ENCODE measurements around the gene DENND4A.
"Not testable (repeated sequence)": the region's sequence is repeated elsewhere in the genome, so short reads cannot be mapped to it uniquely, and the experiment has no call there.

The DENND4A gene

DNA sequence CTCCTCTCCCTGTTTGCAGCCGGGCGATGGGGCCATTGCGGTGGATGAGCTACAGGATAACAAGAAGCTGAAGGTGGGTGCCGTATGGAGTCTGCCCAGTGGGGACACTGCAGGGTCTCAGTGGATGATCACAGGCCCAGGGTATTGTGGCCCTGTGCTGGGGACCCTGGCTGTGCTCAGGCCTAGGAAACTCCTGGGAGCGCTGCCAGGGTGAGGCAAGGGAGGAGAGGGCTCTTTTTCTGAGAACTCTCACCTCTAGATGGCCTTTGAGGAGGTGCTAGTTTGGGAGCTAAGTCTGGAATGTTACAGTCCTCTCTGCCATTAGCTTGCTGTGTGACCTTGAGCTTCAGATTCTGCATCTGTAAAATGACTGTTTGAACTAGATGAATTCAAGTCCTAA, 154.0 kb downstream of the DENND4A start:
- FAIRE-seq: no peak

DNA sequence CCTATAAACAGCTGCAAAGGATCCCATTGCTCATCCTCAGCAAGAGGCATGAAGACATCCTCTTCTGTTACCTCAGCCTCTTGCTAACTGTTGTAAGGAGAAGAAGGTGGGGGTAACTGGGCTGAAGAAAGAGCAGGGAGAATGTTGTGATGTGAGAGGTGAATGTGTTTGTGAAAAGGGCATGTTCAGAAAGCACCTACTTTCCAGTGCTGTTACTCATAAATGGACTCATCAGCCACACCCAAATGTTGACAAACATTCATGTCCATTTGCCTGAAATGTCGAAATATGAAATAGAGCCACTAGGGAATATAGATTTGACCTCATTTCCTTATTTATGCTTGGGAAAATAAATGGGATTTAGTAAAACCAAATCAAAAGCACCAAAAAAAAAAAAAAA, 157.7 kb downstream of the DENND4A start:
- no peak for DNase-seq (ENCODE audit: low spot score)
- FAIRE-seq: no peak

More for the DNA sequence above, 154.0 kb downstream of the DENND4A start:
- DNase-seq (ENCODE audit: low spot score): no peak

DNA sequence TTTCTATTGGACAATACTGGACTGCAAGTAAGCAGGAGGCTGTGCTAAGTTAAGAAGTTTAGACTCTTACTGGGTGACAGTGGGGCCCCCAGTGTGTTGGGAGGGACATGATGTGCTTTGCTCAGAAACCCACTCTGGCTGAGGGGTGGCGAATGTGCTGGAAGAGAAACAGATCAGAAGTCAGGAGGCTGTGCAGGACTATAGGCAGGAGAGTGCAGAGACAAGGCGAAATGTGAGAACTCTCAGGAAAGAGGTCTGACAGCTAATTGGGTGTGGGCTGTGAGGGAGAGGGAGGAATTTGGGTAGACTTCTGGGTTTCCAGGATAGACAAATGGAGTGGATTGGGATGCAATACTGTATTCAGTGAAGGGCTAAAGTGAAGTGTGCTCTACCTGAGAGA, 158.3 kb downstream of the DENND4A start:
- DNase-seq (ENCODE audit: low spot score): no peak
- no peak for FAIRE-seq

DNA sequence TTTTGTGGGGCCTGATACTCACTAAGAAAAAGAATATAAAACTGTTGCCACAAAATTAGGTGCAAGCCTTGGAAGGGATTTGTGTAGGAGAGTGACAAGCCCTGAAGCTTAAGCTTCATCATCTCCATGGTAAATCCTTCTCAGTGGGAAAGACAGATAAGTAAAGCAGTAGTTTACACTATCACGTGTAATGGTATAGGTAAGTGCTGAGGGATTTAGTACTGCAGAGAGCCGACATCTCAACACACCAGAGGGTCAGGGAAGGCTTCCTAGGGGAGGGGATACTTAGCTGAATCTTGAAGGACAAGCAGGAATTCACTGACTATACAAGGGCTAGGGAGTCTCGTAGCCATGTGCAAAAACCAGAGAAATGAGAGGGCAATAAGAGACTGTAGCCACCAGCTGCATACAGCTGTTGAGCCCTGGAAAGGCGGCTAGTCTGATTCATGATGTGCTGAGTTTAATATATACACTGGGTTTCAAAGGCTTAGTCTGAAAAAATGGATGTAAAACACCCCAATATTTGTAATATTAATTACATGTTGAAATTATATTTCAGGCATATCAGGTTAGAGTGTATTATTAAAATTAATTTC, 159.2 kb downstream of the DENND4A start:
- no peak for DNase-seq (ENCODE audit: low spot score)
- no peak for FAIRE-seq

DNA sequence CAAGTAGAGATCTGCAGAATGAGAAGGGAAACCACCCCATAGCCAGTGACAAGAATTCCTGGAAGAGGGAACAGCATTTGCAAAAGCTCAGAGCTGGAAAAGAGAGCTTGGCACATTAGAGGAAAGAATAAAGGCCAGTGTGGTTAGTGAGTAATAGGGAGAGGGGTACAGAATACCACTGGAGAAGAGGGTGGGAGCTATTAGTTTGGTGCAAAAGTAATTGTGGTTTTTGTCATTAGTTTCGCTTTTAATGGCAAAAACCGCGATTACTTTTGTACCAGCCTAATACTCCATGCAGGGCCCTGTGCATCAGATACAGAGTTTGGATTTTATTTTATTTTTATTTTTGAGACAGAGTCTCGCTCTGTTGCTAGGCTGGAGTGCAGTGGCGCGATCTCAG, 160.6 kb downstream of the DENND4A start:
- no peak for FAIRE-seq

DNA sequence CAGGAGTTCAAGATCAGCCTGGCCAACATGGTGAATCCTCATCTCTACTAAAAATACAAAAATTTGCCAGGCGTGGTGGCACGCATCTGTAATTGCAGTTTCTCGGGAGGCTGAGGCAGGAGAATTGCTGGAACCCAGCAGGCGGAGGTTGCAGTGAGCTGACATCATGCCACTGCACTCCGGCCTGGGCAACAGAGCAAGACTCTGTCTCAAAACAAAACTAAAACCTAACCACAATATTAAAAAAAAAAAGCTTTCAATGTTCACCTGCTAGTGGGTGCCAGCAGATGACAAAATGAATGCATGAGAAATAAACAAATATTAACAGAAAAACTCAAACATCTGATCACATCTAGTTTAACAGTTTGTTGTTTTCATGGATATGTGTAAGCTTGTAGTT, 161.3 kb downstream of the DENND4A start:
- DNase-seq (ENCODE audit: low spot score) (no peak), FAIRE-seq (no peak)

More for the DNA sequence above, 160.6 kb downstream of the DENND4A start:
- no peak for DNase-seq (ENCODE audit: low spot score)

DNA sequence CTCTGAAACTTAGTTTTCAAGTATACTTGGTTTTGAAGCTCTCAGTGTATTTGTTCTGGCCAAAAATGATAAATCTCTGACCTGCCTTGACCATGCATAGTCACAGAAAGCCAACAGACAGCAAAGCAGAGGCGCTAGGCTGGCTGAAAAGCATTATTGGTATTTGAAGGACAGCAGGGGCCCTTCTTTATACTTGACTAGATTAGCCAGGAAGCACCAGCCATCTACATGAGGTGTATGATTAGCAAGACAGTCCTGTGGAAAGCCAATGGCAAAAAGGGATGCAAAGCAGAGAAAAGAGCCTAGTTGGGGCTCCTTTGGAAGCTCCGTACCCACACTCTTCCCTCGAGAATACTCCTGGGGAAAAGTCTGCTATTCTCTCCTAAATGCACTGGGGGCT, 162.5 kb downstream of the DENND4A start:
- no peak for DNase-seq (ENCODE audit: low spot score)
- FAIRE-seq: no peak

DNA sequence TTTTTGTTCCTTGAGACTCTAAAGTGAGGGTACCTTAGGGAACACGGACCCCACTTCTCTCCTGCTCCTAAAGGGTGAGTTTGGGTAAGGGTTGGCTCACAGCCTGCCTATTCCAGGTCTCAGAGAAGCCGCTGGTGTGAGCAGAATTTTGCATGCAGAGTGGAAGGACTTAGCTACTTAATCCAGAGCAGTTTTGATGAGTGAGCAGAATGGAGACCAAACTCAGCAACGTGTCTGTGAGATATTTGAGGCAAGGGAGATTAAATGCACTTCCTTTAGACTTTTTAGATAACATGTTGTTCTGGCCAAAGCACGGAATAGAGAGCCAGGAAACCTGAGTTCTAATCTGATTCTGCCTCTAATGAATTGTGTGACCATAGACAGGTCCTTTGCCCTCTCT, 165.2 kb downstream of the DENND4A start:
- FAIRE-seq (no peak), DNase-seq (ENCODE audit: low spot score) (no peak)

DNA sequence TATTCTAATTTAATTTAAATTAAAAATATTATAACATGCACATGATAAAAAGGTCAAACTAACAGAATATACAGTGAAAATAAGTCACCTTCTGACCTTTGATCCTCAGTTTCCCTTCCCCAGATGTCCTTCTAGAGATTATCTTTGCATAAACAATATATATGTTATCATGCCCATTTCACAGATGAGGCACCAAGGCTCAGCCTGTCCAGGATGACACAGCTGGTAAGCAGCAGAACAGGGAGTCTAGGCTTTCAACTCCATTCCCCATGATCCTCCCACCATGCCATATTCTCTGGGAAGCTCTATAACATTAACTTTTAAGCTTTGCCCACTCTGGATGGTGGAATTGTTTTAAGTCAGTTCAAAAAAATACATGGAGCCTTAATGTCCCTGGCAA, 169.0 kb downstream of the DENND4A start:
- FAIRE-seq: no peak
- DNase-seq (ENCODE audit: low spot score): no peak

DNA sequence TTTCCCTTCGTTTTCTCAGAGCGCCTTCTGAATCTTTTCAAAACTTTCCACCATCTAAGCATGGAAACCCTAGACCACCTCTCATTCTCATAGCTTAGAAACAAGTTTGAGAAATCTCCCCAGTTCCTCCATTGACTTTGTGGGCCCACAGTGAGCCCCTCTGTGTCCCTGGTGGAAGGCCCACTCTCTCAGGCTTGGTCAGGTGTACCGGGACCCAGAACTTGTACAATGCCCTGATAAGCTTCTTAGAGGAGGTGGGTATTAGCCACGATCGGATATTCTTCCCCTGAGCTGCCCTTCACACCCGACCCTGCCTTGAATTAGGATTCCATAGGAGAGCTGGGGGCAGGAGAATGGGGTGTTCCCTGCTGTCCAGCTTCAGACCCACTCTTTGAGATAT, 170.5 kb downstream of the DENND4A start, which contains the start of gene SLC24A1:
Gene SLC24A1 (plus strand): TSS at position 301 of the 400 bp plus-strand sequence. CDS start 2,143 bp downstream, outside the sequence.
- FAIRE-seq (no peak), DNase-seq (ENCODE audit: low spot score) (no peak)

DNA sequence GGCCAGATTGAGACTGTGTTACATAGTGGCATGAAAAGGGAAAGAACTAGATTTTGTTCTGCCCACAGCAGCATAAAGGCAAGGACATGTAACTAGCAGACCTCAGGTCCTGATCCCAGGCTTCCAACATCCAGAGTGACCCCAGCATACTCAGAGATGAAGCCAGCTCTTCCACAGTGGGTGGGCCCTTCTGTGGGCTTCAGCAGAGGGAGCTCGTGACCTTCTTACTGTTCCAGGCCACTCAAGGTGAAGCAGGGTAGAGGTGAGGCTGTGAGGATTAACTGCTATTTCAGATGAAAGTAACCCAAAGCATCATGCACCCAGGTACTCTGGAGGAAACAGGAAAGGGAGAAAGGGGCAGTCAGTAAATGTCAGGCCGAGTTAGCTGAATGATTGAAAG, 171.3 kb downstream of the DENND4A start:
- FAIRE-seq: no peak

DNA sequence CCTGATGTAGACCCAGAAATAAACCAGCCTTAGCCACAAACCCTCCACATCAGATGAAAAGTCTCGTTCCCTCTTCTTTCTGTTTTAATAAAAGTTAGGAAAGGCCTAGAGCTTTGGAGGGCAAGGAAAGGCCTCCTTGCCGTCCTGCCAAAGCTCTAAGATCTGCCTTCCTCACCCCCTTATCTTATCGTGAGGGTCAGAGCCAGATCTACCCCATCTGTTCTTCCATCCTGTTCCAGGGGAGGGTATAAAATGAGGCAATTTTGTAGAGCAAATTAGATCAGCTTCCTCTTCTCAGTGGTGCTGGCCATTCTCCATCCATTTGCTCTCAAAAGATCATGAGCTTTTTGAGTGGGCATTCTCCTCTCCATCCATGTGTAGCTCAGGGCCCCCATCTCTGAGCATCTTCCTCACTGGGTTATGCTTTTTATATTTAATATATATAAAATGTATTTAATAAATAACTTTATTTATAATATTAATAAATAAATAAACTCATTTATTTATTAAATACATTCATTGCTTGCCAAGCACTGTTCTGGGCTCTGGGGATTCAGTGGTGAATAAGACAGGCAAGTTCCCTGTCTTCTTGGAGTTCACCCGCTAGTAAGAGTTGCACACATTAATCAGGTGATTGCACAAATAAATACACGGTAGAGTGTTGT, 172.3 kb downstream of the DENND4A start:
- no peak for FAIRE-seq
- no peak for DNase-seq (ENCODE audit: low spot score)

More for the DNA sequence above, 171.3 kb downstream of the DENND4A start:
- no peak for DNase-seq (ENCODE audit: low spot score)

DNA sequence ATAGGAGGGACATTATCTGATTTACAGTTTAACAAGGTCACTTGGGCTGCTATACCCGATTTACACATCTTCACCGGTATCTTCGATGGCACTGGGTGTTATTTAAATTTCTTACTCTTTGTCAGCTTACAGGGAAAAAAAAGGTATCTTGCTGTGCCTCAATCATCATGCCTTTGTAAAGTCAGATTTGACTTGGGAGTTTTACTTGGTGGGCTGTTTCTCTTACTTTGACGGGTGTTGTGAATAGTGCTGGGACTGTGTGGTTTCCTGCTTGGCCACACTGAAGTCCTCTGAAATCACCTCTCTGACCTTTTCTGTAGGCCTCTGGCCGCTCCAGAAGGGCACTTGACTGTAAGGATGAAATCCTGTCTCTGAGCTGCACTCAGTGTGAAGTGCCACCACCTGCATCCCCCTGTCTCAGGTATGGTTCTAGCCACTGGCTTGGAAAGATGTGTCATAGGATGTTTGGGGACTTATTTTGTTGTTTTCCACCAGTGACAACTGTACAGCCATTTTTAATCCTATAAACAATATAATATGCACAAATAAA, 173.5 kb downstream of the DENND4A start:
- peak; percentile 13 for FAIRE-seq
- no peak for DNase-seq (ENCODE audit: low spot score)

DNA sequence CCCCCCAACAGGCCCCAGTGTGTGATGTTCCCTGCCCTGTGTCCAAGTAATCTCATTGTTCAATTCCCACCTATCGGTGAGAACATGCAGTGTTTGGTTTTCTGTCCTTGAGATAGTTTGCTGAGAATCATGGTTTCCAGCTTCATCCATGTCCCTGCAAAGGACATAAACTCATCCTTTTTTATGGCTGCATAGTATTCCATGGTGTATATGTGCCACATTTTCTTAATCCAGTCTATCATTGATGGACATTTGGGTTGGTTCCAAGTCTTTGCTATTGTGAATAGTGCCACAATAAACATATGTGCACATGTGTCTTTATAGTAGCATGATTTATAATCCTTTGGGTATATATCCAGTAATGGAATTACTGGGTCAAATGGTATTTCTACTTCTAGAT, 176.2 kb downstream of the DENND4A start:
- not testable (repeated sequence) for FAIRE-seq; DNase-seq (ENCODE audit: low spot score)

DNA sequence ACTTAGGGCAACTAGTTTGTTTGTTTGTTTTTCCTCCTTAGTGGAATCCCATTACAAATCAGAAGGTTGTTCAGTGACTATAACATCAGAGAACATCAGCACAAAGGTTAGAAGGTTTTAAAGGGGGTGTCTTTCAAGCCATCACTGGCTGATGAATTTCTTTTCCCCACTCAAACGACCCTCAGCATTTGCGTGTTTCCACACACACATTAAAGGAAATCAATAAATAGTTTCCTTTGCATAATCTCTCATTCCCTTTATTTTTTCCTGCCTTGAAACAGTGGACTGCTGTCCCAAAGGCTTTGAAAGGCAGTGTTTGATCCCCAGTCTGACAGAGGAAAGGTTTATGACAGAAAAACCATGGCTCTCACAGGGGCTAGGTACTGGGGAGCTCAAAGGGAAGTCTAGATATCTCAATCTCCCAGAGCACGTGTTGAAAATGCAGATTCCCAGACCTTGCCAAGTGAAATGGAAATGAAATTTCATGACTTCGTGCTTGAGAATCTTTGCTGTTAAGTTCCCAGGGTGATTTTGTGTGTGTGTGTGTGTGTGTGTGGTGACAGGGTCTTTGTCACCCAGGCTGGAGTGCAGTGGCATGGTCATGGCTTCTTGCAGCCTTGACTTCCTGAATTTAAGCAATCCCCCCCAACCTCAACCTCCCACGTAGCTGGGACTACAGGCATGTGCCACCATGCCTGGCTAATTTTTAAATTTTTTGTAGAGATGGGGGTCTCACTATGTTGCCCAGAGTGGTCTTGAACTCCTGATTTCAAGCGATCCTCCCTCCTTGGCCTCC, 178.9 kb downstream of the DENND4A start:
- DNase-seq (ENCODE audit: low spot score): no peak
- FAIRE-seq: no peak

DNA sequence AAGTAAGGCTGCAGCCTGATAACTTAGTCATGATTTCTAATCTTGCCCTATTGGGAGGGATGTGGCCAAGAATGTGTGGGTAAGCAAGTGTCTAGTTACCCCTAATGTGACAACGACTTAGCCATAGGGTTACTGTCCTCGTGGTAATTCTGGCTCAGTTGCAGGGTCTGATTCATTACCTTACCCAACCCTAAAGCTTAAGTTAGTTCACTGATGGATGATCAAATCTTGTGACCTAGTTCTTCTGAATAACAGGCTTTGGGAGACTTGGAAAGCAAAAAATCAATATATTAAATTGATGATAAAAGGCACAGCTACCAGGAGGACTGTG, 179.5 kb downstream of the DENND4A start:
- FAIRE-seq (no peak), DNase-seq (ENCODE audit: low spot score) (no peak)

DNA sequence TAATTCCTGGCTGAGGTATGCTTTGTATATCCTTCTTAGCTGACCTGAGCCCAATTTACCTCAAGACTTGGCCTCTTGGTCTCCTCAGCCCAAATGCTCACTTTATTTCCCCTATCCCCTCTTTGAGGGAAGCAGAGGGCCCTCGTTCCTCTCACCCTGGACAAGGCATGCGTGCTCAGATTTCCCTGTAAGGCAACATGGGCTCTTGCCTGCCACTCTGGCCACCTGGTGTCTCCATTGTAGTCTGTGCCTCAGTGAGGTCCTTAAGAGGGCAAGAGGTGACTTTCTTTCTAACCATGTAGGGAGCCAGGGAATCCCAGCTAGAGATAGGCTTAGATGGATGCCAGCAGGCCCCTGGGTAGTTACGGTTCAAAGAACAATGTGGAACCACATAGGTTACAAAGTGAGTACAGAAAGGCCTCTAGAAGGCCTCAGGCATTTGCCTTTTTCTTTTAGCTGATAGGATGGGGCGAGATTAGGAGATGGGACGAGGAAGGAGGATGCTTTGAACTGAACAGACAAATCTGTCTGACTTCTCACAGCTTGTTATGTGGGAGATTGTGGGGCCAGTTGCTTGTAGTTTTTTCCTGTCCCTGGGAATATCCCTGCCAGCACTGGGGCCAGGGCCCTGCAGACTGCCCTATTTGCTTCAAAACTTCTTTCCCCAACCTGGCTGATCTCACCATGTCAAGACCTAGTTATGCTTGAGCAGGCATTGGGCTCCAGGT, 180.0 kb downstream of the DENND4A start:
- peak; percentile 18 for DNase-seq (ENCODE audit: low spot score)

DNA sequence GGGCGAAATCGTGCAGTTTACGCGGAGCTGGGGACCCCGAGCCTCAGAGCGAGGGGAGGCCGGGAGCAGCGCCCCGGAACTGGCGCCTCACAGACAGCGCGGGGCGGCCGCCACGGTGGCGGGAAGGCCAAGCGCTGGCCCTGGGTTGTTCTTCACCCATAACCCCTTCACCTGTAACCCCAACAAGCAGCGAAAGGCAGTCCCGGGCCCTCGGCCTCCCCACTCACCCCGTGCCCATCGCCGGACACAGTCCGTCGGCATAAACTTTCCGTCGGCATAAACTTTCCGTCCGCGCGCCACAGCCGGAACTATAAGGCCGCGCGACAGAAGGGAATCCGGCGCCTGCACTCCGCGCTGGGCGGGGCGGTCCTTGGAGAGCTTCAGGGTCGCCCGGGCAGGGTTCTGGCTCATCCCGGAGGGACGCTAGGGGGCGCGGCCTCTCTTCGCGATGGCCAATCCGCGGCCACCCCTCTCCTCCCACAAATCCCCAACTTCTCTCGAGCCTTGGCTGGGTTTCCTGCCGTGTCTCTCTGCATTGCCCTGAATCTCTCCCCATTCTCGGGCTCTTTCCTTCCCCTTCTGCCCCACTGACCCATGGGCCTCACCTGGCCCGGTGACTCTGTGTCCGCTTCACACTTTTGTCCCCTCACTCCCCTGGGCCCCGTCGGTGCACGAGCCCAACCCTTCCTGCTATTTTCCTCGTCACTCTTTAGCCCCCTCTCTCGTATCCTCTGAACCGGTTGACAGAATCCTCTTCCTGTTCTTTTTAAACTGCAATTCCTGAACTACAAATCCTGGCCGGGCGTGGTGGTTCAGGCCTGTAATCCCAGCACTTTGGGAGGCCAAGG, 181.0 kb downstream of the DENND4A start, which contains the start of gene INTS14:
Gene INTS14 (minus strand): TSS at position 261 of the 848 bp plus-strand sequence. CDS start 3,751 bp downstream, outside the sequence.
- DNase-seq (ENCODE audit: low spot score) (peak; percentile 100), FAIRE-seq (peak; percentile 98)

More for the DNA sequence above, 180.0 kb downstream of the DENND4A start:
- FAIRE-seq: no peak
